Neuronal stem cell (in vitro differentiated cells): ENCODE data around the gene MED27.

ENCODE experiments used
- DNase-seq: peaks from one replicate; pipeline ENCODE4 v3.0.0-alpha.2; 2013; ENCODE audit warnings: low spot score
- H2AFZ ChIP-seq: one replicate; pipeline ENCODE4 v1.6.1; 2013; ENCODE audit warnings: mild to moderate bottlenecking, low read length, inconsistent platforms
- H2AK5ac ChIP-seq: 2 replicates; pipeline ENCODE4 v1.6.1; 2013; ENCODE audit warnings: low read depth, mild to moderate bottlenecking, inconsistent platforms, low read length, moderate library complexity, mixed read lengths
- H2BK120ac ChIP-seq: 2 replicates; pipeline ENCODE4 v1.6.1; 2013; ENCODE audit warnings: low read depth, mild to moderate bottlenecking, inconsistent platforms, low read length, moderate library complexity, mixed read lengths
- H2BK12ac ChIP-seq: one replicate; pipeline ENCODE4 v1.6.1; 2013; ENCODE audit warnings: low read length, inconsistent platforms
- H2BK15ac ChIP-seq: 2 replicates; pipeline ENCODE4 v1.6.1; 2013; ENCODE audit warnings: mild to moderate bottlenecking, low read length, inconsistent platforms, mixed read lengths
- H2BK5ac ChIP-seq: one replicate; pipeline ENCODE4 v1.6.1; 2013; ENCODE audit warnings: inconsistent platforms, mild to moderate bottlenecking, low read length, moderate library complexity
- H3K14ac ChIP-seq: one replicate; pipeline ENCODE4 v1.6.1; 2013; ENCODE audit warnings: low read length, inconsistent platforms
- H3K18ac ChIP-seq: 2 replicates; pipeline ENCODE4 v1.6.1; 2013; ENCODE audit warnings: low read length, inconsistent platforms
- H3K23ac ChIP-seq: 2 replicates; pipeline ENCODE4 v1.6.1; 2013; ENCODE audit warnings: low read depth, mild to moderate bottlenecking, mixed read lengths, low read length, inconsistent platforms; ENCODE audit not compliant: poor library complexity
- H3K27ac ChIP-seq: replicated peaks from 3 replicates; pipeline ENCODE4 v1.5.1; 2013; ENCODE audit warnings: low read length, inconsistent platforms
- H3K27me3 ChIP-seq, 3 experiments: 2 replicates each; pipeline ENCODE4 v1.6.1; 2013; ENCODE audit warnings: low read length in 3 of 3, mild to moderate bottlenecking in 2 of 3, inconsistent platforms in 1 of 3, low read depth in 1 of 3, mixed read lengths in 1 of 3, moderate library complexity in 1 of 3; ENCODE audit not compliant: control insufficient read depth in 3 of 3, insufficient read depth in 3 of 3
- H3K36me3 ChIP-seq, 2 donors: replicated peaks in 1 of 2; 2 replicates each; pipeline ENCODE4 v1.6.1; 2013; ENCODE audit warnings: low read length in 2 of 2; ENCODE audit not compliant: control insufficient read depth in 2 of 2, insufficient read depth in 2 of 2
- H3K4ac ChIP-seq: 2 replicates; pipeline ENCODE4 v1.6.1; 2013; ENCODE audit warnings: inconsistent platforms, mild to moderate bottlenecking, low read length, moderate library complexity
- H3K4me1 ChIP-seq, 2 donors: 1 replicate in 1 of 2; 2 replicates in 1 of 2; pipeline ENCODE4 v1.6.1; 2013; ENCODE audit warnings: low read length in 2 of 2, low read depth in 1 of 2; ENCODE audit not compliant: control insufficient read depth in 2 of 2, insufficient read depth in 1 of 2
- H3K4me2 ChIP-seq: one replicate; pipeline ENCODE4 v1.6.1; 2013; ENCODE audit warnings: mild to moderate bottlenecking, low read length, inconsistent platforms; ENCODE audit not compliant: insufficient read depth, poor library complexity, severe bottlenecking
- H3K4me3 ChIP-seq, 2 donors: 2 replicates each; pipeline ENCODE4 v1.5.1; 2013; ENCODE audit warnings: low read length in 2 of 2, mild to moderate bottlenecking in 2 of 2, inconsistent platforms in 1 of 2, moderate library complexity in 1 of 2
- H3K79me1 ChIP-seq: one replicate; pipeline ENCODE4 v1.6.1; 2013; ENCODE audit warnings: low read depth, mild to moderate bottlenecking, inconsistent platforms, low read length, moderate library complexity
- H3K9ac ChIP-seq: one replicate; pipeline ENCODE4 v1.6.1; 2013; ENCODE audit warnings: mild to moderate bottlenecking, low read depth, low read length, inconsistent platforms; ENCODE audit not compliant: poor library complexity
- H3K9me3 ChIP-seq, 2 donors: replicated peaks in 1 of 2; 2 replicates each; pipeline versions ENCODE3 to v1.6.1; 2013; ENCODE audit warnings: low read length in 2 of 2, mild to moderate bottlenecking in 2 of 2, inconsistent platforms in 1 of 2, low read depth in 1 of 2, mixed read lengths in 1 of 2, moderate library complexity in 1 of 2; ENCODE audit not compliant: control insufficient read depth in 2 of 2, insufficient read depth in 1 of 2
- H4K8ac ChIP-seq: one replicate; pipeline ENCODE4 v1.6.1; 2013; ENCODE audit warnings: low read depth, mild to moderate bottlenecking, inconsistent platforms, low read length, moderate library complexity
- H4K91ac ChIP-seq: one replicate; pipeline ENCODE4 v1.6.1; 2013; ENCODE audit warnings: low read length, low read depth, mild to moderate bottlenecking, inconsistent platforms; ENCODE audit not compliant: poor library complexity
- WGBS, 2 donors: extraction: QIAGEN DNeasy Blood & Tissue Kit; methylation state at CpG; one replicate each; pipeline ENCODE4 v1.1.7; 2013; ENCODE audit warnings: missing lambda C conversion rate in 2 of 2, mixed read lengths in 1 of 2; ENCODE audit not compliant: insufficient read length in 2 of 2, insufficient replicate concordance in 1 of 2; ENCODE audit errors: extremely low coverage in 2 of 2; 5-methylcytosine and 5-hydroxymethylcytosine counted together

Gene MED27

GRCh38 chr9:131868766-131869165 lies 210.9 kb downstream of the MED27 start:
- H3K4ac ChIP-seq: no peak overlapping the region
- H3K79me1 ChIP-seq: peaks cover 2% of the 10 kb centered on the region
- no peaks in the 10 kb centered on the region for H3K27me3 ChIP-seq
- no peak overlapping the region for H2BK12ac ChIP-seq
- H2BK120ac ChIP-seq: no peak overlapping the region
- no peaks in the 10 kb centered on the region for H3K9me3 ChIP-seq
- peak overlapping the region; percentile 58 for H3K14ac ChIP-seq
- H2AFZ ChIP-seq: no peak overlapping the region
- no peak overlapping the region for H4K8ac ChIP-seq
- H2AK5ac ChIP-seq: peak overlapping the region; percentile 54
- no peak overlapping the region for H3K27ac ChIP-seq
- H3K4me2 ChIP-seq: no peak overlapping the region
- peak overlapping the region; percentile 69 for H3K18ac ChIP-seq
- H4K91ac ChIP-seq: no peak overlapping the region
- H2BK5ac ChIP-seq: no peak overlapping the region
- no peaks in the 10 kb centered on the region for H3K36me3 ChIP-seq
- H2BK15ac ChIP-seq: no peak overlapping the region
- no peak overlapping the region for H3K23ac ChIP-seq
- no peak for DNase-seq
- H3K4me3 ChIP-seq: no peak overlapping the region
- H3K9ac ChIP-seq: no peak overlapping the region
- peaks cover 3 to 12% of the 10 kb centered on the region in 2 donors for H3K4me1 ChIP-seq
- WGBS, 2 donors: no CpG with 5 or more reads among the region's 10 CpGs

DNA sequence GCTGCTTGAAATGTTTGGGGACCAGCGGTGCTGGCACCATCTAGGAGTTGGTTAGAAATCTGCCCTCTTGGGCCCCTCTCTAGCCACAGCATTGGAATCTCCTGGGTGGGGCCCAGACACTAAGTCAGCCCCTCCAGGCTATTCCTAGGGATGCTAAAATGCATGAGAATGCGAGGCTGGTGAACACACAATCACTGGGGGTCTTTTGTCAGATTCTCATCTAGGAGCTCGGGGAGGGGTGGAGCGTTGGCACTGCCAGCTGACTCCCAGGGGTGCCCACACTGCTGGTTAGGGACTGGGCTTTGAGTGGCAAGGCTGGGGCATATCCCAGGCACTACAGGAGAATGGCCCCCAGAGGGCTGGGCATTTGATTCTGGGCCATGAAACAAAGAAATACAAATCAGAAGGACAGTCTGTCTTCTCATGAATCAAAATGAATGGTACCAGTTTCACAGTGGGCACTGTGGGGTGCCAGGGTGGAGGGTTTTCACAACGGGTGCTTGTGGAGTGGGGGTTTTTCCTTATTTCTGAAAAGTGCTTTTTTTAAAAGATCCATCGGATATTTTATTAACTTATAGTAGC lies 212.0 kb downstream of the MED27 start:
- no peak overlapping the region for H3K23ac ChIP-seq
- no peak overlapping the region for H4K8ac ChIP-seq
- H3K27ac ChIP-seq: no peak overlapping the region
- H3K4me3 ChIP-seq: no peak overlapping the region
- H3K14ac ChIP-seq: no peak overlapping the region
- H3K18ac ChIP-seq: no peak overlapping the region
- no peak overlapping the region for H2BK120ac ChIP-seq
- no peak overlapping the region for H2BK15ac ChIP-seq
- no peaks in the 10 kb centered on the region for H3K36me3 ChIP-seq
- no peak overlapping the region for H2BK5ac ChIP-seq
- H2BK12ac ChIP-seq: no peak overlapping the region
- peaks cover 3 to 12% of the 10 kb centered on the region in 2 donors for H3K4me1 ChIP-seq
- no peak overlapping the region for H3K4me2 ChIP-seq
- no peak overlapping the region for H2AK5ac ChIP-seq
- no peaks in the 10 kb centered on the region for H3K27me3 ChIP-seq
- no peak overlapping the region for H2AFZ ChIP-seq
- no peak overlapping the region for H3K4ac ChIP-seq
- H3K9ac ChIP-seq: no peak overlapping the region
- no CpG with 5 or more reads among the region's 6 CpGs for WGBS, 2 donors
- H4K91ac ChIP-seq: no peak overlapping the region
- no peaks in the 10 kb centered on the region for H3K79me1 ChIP-seq
- no peak for DNase-seq
- H3K9me3 ChIP-seq: no peaks in the 10 kb centered on the region

DNA sequence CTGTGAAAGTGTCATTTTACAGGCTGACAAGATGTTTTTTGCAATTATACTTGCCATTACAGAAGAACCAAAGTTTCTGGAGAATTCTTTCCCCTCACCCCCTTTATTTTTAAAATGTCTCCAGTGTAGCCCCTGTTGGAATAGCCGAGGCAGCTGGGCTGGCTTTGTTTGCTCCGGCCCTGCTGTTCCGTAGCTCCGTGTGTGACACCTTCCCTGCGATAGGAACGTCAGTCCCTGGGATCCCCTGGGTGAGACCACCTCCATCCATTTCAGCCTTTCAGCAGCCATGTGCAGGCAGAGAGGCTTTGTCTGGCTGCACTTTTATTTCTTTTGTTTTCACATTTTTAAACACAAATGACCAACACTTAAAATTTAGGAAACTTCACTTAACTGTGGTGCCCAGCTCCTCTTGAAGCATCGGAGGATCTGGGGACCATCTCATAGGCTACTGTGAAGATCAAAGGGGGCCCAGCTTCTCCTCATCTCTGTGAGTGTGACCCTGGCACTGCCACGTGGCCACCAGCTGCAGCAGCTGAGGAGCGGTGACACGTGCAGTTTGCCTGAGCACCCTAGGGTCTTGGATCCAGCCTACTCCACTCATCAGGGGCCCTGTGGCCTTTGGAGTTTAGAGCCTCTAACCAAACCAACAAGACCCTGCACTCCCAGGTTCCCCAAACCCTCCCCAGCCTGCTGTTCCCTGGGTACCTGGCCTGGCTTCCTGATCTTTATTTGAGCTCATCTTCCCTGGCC lies 214.0 kb downstream of the MED27 start:
- Histone ChIP-seq H3K4me2 (no peak overlapping the region), H2BK12ac (no peak overlapping the region), H3K27me3 (no peaks in the 10 kb centered on the region), H3K36me3 (peaks cover 0 to 18% of the 10 kb centered on the region in 2 donors), H2AK5ac (no peak overlapping the region), H3K18ac (no peak overlapping the region), H2BK120ac (no peak overlapping the region), H3K14ac (no peak overlapping the region), H2BK5ac (no peak overlapping the region), H4K8ac (no peak overlapping the region), H3K9ac (no peak overlapping the region), H3K9me3 (no peaks in the 10 kb centered on the region), H3K4me3 (no peak overlapping the region), H2AFZ (no peak overlapping the region), H3K27ac (no peak overlapping the region), H2BK15ac (no peak overlapping the region), H3K79me1 (no peaks in the 10 kb centered on the region), H3K4ac (no peak overlapping the region), H3K4me1 (peaks cover 3 to 12% of the 10 kb centered on the region in 2 donors), H3K23ac (no peak overlapping the region), H4K91ac (no peak overlapping the region)
- no peak for DNase-seq
- no CpG with 5 or more reads among the region's 10 CpGs for WGBS, 2 donors

DNA sequence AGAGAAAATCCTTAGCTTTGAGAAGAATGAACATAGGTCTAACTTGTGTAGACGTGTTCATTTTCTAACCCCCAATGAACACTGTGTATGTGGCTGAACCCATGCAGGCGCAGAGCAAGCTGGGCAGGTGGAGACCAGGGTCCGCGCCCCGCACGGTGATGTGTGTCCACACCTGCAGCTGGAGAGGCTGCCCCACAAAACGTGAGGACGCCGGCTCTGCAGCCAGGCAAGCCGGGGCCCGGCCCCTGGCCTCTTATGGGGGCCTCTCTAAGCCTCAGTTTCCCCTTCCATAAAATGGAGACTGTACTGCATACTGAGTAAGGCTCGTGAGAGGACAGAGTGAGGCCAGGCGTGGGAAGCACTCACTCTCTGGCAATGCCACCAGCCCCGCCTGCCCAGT lies 215.1 kb downstream of the MED27 start:
- DNase-seq: no peak
- WGBS, 2 donors: no CpG with 5 or more reads among the region's 14 CpGs
- Histone ChIP-seq H3K4me2 (no peak overlapping the region), H2AK5ac (no peak overlapping the region), H3K27me3 (no peaks in the 10 kb centered on the region), H2BK120ac (no peak overlapping the region), H3K27ac (no peak overlapping the region), H2BK15ac (no peak overlapping the region), H3K4ac (no peak overlapping the region), H3K18ac (no peak overlapping the region), H3K9me3 (no peaks in the 10 kb centered on the region), H3K23ac (no peak overlapping the region), H2BK5ac (no peak overlapping the region), H2BK12ac (no peak overlapping the region), H3K14ac (no peak overlapping the region), H3K79me1 (no peaks in the 10 kb centered on the region), H4K91ac (no peak overlapping the region), H3K36me3 (peaks cover 2 to 26% of the 10 kb centered on the region in 2 donors), H4K8ac (no peak overlapping the region), H3K4me1 (peaks cover 2 to 5% of the 10 kb centered on the region in 2 donors), H3K9ac (no peak overlapping the region), H3K4me3 (no peak overlapping the region), H2AFZ (no peak overlapping the region)
